H9 (cell line): Measurements from ENCODE around the gene ISG15. TPM values are rescaled to one million over a fixed set of nuclear protein-coding genes. Genes with fewer than 3 reads are reported as not detected.

Experiments
- DNase-seq: peaks from one replicate; pipeline ENCODE4 v3.0.0-alpha.2; 2017
- H2AFZ ChIP-seq: one replicate; pipeline ENCODE4 v1.6.1; 2013; ENCODE audit warnings: mild to moderate bottlenecking, low read length, control low read depth, moderate library complexity
- H2AK5ac ChIP-seq: 2 replicates; pipeline ENCODE4 v1.6.1; 2013; ENCODE audit warnings: low read length, control low read depth, mixed read lengths; ENCODE audit not compliant: insufficient read length
- H2BK120ac ChIP-seq: one replicate; pipeline ENCODE4 v1.6.1; 2013; ENCODE audit warnings: low read depth, mild to moderate bottlenecking, low read length, control low read depth, inconsistent platforms; ENCODE audit not compliant: poor library complexity, severe bottlenecking
- H2BK12ac ChIP-seq: 2 replicates; pipeline ENCODE4 v1.6.1; 2013; ENCODE audit warnings: low read length, control low read depth, mixed read lengths, low read depth; ENCODE audit not compliant: insufficient read length
- H2BK15ac ChIP-seq: 2 replicates; pipeline ENCODE4 v1.6.1; 2013; ENCODE audit warnings: low read depth, low read length, control low read depth
- H2BK20ac ChIP-seq: one replicate; pipeline ENCODE4 v1.6.1; 2013; ENCODE audit warnings: low read depth, mild to moderate bottlenecking, low read length, control low read depth, inconsistent platforms; ENCODE audit not compliant: poor library complexity, severe bottlenecking
- H2BK5ac ChIP-seq: 2 replicates; pipeline ENCODE4 v1.6.1; 2013; ENCODE audit warnings: low read length, control low read depth, mixed read lengths; ENCODE audit not compliant: insufficient read length
- H3K14ac ChIP-seq: 2 replicates; pipeline ENCODE4 v1.6.1; 2013; ENCODE audit warnings: low read length, control low read depth; ENCODE audit not compliant: insufficient read depth
- H3K18ac ChIP-seq: 2 replicates; pipeline ENCODE4 v1.6.1; 2013; ENCODE audit warnings: low read depth, mild to moderate bottlenecking, mixed read lengths, low read length, control low read depth; ENCODE audit not compliant: insufficient read length
- H3K23ac ChIP-seq: 2 replicates; pipeline ENCODE4 v1.6.1; 2013; ENCODE audit warnings: low read length, control low read depth, mixed read lengths, low read depth; ENCODE audit not compliant: insufficient read length
- H3K23me2 ChIP-seq: 2 replicates; pipeline ENCODE4 v1.6.1; 2013; ENCODE audit warnings: low read depth, mild to moderate bottlenecking, mixed read lengths, low read length, control low read depth; ENCODE audit not compliant: insufficient read length, poor library complexity, severe bottlenecking
- H3K27ac ChIP-seq: 2 replicates; pipeline ENCODE4 v1.5.1; 2013; ENCODE audit warnings: low read length, control low read depth, mixed read lengths, low read depth; ENCODE audit not compliant: insufficient read length
- H3K27me3 ChIP-seq: 2 replicates; pipeline ENCODE4 v1.6.1; 2013; ENCODE audit warnings: low read length, control low read depth, inconsistent platforms; ENCODE audit not compliant: insufficient read depth
- H3K4ac ChIP-seq: 2 replicates; pipeline ENCODE4 v1.6.1; 2013; ENCODE audit warnings: low read depth, mild to moderate bottlenecking, control low read depth, inconsistent platforms, low read length, moderate library complexity
- H3K4me1 ChIP-seq: 2 replicates; pipeline ENCODE4 v1.6.1; 2013; ENCODE audit warnings: low read length, control low read depth, inconsistent platforms; ENCODE audit not compliant: insufficient read depth
- H3K4me2 ChIP-seq: 2 replicates; pipeline ENCODE4 v1.6.1; 2013; ENCODE audit warnings: low read length, control low read depth, mixed read lengths; ENCODE audit not compliant: insufficient read length, insufficient read depth
- H3K56ac ChIP-seq: 2 replicates; pipeline ENCODE4 v1.6.1; 2013; ENCODE audit warnings: low read depth, mild to moderate bottlenecking, mixed read lengths, low read length, control low read depth; ENCODE audit not compliant: insufficient read length
- H3K79me1 ChIP-seq: 2 replicates; pipeline ENCODE4 v1.6.1; 2013; ENCODE audit warnings: low read depth, mild to moderate bottlenecking, moderate library complexity, low read length, control low read depth, inconsistent platforms; ENCODE audit not compliant: insufficient read depth, poor library complexity, severe bottlenecking
- H3K79me2 ChIP-seq: 2 replicates; pipeline ENCODE4 v1.6.1; 2013; ENCODE audit warnings: low read length, control low read depth, inconsistent platforms; ENCODE audit not compliant: insufficient read depth
- H3K9ac ChIP-seq: 2 replicates; pipeline ENCODE4 v1.6.1; 2013; ENCODE audit warnings: low read length, control low read depth, mixed read lengths; ENCODE audit not compliant: insufficient read length; ENCODE audit errors: extremely low read depth
- H3K9me3 ChIP-seq: one replicate; pipeline ENCODE4 v1.6.1; 2013; ENCODE audit warnings: low read depth, low read length, inconsistent platforms; ENCODE audit not compliant: control insufficient read depth
- H3T11ph ChIP-seq: one replicate; pipeline ENCODE4 v1.6.1; 2013; ENCODE audit warnings: mild to moderate bottlenecking, low read length, control low read depth, inconsistent platforms
- H4K20me1 ChIP-seq: one replicate; pipeline ENCODE4 v1.6.1; 2013; ENCODE audit not compliant: control insufficient read depth, insufficient read length, insufficient read depth
- H4K5ac ChIP-seq: 2 replicates; pipeline ENCODE4 v1.6.1; 2013; ENCODE audit warnings: low read depth, mild to moderate bottlenecking, mixed read lengths, low read length, control low read depth; ENCODE audit not compliant: insufficient read length
- H4K8ac ChIP-seq: replicated peaks from 2 replicates; pipeline ENCODE4 v1.6.1; 2013; ENCODE audit warnings: low read length, control low read depth, mixed read lengths, low read depth; ENCODE audit not compliant: insufficient read length
- H4K91ac ChIP-seq: 2 replicates; pipeline ENCODE4 v1.6.1; 2013; ENCODE audit warnings: low read depth, mild to moderate bottlenecking, moderate library complexity, mixed read lengths, low read length, control low read depth; ENCODE audit not compliant: insufficient read length
- H3K27ac Mint-ChIP-seq, 3 experiments: 2 replicates in 2 of 3; 3 replicates in 1 of 3; pipeline ENCODE4 v1.8.0; 2020 to 2021; ENCODE audit warnings: mixed read lengths in 3 of 3, mild to moderate bottlenecking in 1 of 3, moderate library complexity in 1 of 3
- H3K27me3 Mint-ChIP-seq: 2 replicates; pipeline ENCODE4 v1.8.0; 2021; ENCODE audit warnings: low read depth, mild to moderate bottlenecking, moderate library complexity, mixed read lengths
- H3K36me3 Mint-ChIP-seq, 3 experiments: 2 replicates in 2 of 3; 3 replicates in 1 of 3; pipeline ENCODE4 v1.8.0; 2020 to 2021; ENCODE audit warnings: low read depth in 3 of 3, mixed read lengths in 3 of 3; ENCODE audit not compliant: insufficient read depth in 1 of 3
- H3K4me1 Mint-ChIP-seq, 2 experiments: 2 replicates each; pipeline ENCODE4 v1.8.0; 2020; ENCODE audit warnings: mixed read lengths in 2 of 2
- H3K4me3 Mint-ChIP-seq, 2 experiments: 2 replicates in 1 of 2; 3 replicates in 1 of 2; pipeline ENCODE4 v1.8.0; 2020 to 2021; ENCODE audit warnings: mild to moderate bottlenecking in 2 of 2, mixed read lengths in 2 of 2, moderate library complexity in 1 of 2
- H3K9me3 Mint-ChIP-seq, 2 experiments: 2 replicates in 1 of 2; 3 replicates in 1 of 2; pipeline ENCODE4 v1.8.0; 2020; ENCODE audit warnings: mild to moderate bottlenecking in 2 of 2, mixed read lengths in 2 of 2, moderate library complexity in 1 of 2
- WGBS: extraction: QIAGEN DNeasy Blood & Tissue Kit; methylation state at CpG from one replicate; pipeline ENCODE4 v1.1.7; 2013; ENCODE audit warnings: missing lambda C conversion rate, low lambda C conversion rate, mixed read lengths; ENCODE audit not compliant: insufficient read length; ENCODE audit errors: extremely low coverage; 5-methylcytosine and 5-hydroxymethylcytosine counted together
- total RNA-seq: library from RNA; stranded (reverse); gene quantifications from 2 replicates; pipeline ENCODE4 v1.2.1, GENCODE V29; 2021
- TF ChIP-seq, protein P1 (sequence below): fragments of 200-600 bp; sonication (generic); conservative IDR thresholded peaks from 3 replicates; pipeline ENCODE4 v1.8.0; 2021; ENCODE audit warnings: antibody characterized with exemption, mild to moderate bottlenecking

Gene ISG15
- total RNA-seq, 1 experiment from 2014 or later: 39.7 TPM

DNA sequence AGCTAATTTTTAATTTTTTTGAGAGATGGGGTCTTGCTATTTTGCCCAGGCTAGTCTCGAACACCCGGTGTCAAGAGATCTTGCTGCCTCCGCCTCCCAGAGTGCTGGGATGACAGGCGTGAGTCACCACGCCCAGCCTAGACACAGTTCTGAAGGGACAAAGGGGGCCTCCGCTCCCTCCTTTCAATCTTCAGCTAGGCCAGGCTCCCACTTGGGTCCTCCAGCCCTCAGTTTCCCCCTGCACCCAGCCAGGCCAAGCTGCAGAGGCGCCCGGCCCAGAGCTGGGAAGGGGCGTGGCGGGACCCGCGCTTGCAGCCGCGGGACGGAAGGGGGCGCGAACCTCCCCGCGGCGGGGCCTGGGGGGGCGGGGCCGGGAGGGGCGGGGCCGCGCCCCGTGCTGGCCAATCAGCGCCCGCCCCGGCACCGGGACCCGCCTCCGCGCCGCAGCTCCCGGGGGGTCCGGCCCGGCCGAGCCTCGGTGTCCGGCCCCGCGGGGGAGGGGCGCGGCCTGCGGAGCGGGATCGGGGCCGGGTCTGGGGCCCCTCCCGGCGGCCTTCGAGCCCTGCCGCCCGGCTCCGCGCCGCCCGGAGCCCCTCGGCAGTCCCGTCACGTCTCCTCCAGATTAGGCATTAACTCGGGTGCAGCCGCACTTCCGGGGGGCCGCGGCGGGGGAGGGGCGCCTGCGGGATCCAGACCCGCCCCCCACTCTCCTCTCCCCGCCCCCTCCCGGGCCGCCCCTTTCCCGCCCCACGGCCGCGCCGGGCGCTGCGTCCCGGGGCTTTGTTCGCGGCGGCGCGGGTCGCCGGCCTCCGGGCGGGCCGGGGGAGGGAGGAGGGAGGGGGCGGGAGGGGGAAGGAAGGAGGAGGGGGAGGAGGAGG lies 6.1 kb downstream of the ISG15 start:
- H3K4me2 ChIP-seq: no peak overlapping the region
- H3K18ac ChIP-seq: no peak overlapping the region
- Mint-ChIP-seq H3K36me3 (peaks cover 3 to 15% (median 10%) of the 10 kb centered on the region in 3 experiments; a peak in 6 of 7 replicates), H3K9me3 (no peaks in the 10 kb centered on the region; a peak in 1 of 5 replicates), H3K4me3 (peak overlapping the region; percentile 19 to 71; a peak in 3 of 5 replicates), H3K27ac (no peak overlapping the region), H3K27me3 (peaks cover 8% of the 10 kb centered on the region), H3K4me1 (peaks cover 20 to 41% of the 10 kb centered on the region in 2 experiments)
- H2AFZ ChIP-seq: no peak overlapping the region
- no peak overlapping the region for H3K9ac ChIP-seq
- no peaks in the 10 kb centered on the region for H3K27me3 ChIP-seq
- H4K5ac ChIP-seq: no peak overlapping the region
- H2AK5ac ChIP-seq: no peak overlapping the region
- H3K27ac ChIP-seq: no peak overlapping the region
- H2BK5ac ChIP-seq: no peak overlapping the region
- no peak overlapping the region; the same call in 1 of the 2 replicates for H3K14ac ChIP-seq
- H3K79me1 ChIP-seq: peaks cover 4% of the 10 kb centered on the region
- H2BK20ac ChIP-seq: no peak overlapping the region
- H2BK12ac ChIP-seq: no peak overlapping the region
- H2BK15ac ChIP-seq: no peak overlapping the region
- TF ChIP-seq, protein P1, sequence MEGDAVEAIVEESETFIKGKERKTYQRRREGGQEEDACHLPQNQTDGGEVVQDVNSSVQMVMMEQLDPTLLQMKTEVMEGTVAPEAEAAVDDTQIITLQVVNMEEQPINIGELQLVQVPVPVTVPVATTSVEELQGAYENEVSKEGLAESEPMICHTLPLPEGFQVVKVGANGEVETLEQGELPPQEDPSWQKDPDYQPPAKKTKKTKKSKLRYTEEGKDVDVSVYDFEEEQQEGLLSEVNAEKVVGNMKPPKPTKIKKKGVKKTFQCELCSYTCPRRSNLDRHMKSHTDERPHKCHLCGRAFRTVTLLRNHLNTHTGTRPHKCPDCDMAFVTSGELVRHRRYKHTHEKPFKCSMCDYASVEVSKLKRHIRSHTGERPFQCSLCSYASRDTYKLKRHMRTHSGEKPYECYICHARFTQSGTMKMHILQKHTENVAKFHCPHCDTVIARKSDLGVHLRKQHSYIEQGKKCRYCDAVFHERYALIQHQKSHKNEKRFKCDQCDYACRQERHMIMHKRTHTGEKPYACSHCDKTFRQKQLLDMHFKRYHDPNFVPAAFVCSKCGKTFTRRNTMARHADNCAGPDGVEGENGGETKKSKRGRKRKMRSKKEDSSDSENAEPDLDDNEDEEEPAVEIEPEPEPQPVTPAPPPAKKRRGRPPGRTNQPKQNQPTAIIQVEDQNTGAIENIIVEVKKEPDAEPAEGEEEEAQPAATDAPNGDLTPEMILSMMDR: peak; percentile 53
- H3K4me1 ChIP-seq: peaks cover 4% of the 10 kb centered on the region; the same call in 1 of the 2 replicates
- no peak overlapping the region for H3K23ac ChIP-seq
- H3K56ac ChIP-seq: no peak overlapping the region
- H4K91ac ChIP-seq: no peak overlapping the region
- H4K8ac ChIP-seq: no peak overlapping the region
- H3K79me2 ChIP-seq: peaks cover 2% of the 10 kb centered on the region; the same call in 1 of the 2 replicates
- no peak overlapping the region for H2BK120ac ChIP-seq
- peaks cover 7% of the 10 kb centered on the region for H3K23me2 ChIP-seq
- H3T11ph ChIP-seq: no peak overlapping the region
- peak; percentile 79 for DNase-seq
- H3K9me3 ChIP-seq: no peaks in the 10 kb centered on the region
- H3K4ac ChIP-seq: no peak overlapping the region
- H4K20me1 ChIP-seq: peaks cover 3% of the 10 kb centered on the region
- WGBS: no CpG with 5 or more reads among the region's 91 CpGs
